Neural progenitor cell (in vitro differentiated cells): ENCODE measurements around the gene STXBP5.
A peak's percentile ranks its signal among the peaks of the same experiment; 100 is the strongest.

ENCODE experiments used
- EZH2 ChIP-seq: fragments of 200-600 bp; sonication (generic); IDR thresholded peaks from 2 replicates; pipeline ENCODE4 v1.6.1; 2017; ENCODE audit warnings: antibody characterized with exemption, mild to moderate bottlenecking, moderate library complexity
- EZH2phosphoT487 ChIP-seq: fragments of 200-600 bp; sonication (generic); IDR thresholded peaks from 2 replicates; pipeline ENCODE4 v1.6.1; 2017; ENCODE audit warnings: antibody characterized with exemption
- TF ChIP-seq, protein P1 (sequence below): fragments of 200-600 bp; sonication (generic); IDR thresholded peaks from 2 replicates; pipeline ENCODE4 v1.5.1; 2017; ENCODE audit warnings: antibody characterized with exemption, mild to moderate bottlenecking

DNA sequence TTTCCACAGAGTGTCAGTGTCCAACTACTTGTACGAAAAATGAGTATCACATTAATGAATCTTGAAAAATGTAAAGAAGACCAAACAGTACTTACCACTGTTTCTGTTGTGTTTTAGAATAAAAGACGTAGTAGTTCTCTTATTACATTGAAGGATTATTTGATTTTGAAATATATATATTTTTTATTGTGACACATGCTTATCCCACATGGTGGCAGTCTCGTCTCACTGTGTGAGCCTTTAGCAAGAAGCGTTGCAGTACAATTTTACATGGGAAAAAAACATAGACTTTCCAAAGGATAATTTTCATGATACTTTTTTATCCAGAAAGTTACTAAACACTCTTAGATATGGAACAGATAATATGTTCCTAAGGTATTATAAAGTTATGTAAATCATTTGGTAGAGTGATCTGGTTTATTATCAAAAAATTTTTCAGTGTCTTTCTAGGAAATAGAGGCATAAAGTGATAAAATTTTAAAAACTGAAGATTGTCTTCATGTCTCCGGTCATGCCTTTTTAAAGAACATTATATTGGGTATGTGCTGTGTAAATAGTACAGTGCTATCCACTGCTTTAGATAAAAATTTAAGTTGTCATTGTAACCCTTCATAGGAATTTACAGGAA, 186.8 kb downstream of the STXBP5 start:
- TF ChIP-seq, protein P1, sequence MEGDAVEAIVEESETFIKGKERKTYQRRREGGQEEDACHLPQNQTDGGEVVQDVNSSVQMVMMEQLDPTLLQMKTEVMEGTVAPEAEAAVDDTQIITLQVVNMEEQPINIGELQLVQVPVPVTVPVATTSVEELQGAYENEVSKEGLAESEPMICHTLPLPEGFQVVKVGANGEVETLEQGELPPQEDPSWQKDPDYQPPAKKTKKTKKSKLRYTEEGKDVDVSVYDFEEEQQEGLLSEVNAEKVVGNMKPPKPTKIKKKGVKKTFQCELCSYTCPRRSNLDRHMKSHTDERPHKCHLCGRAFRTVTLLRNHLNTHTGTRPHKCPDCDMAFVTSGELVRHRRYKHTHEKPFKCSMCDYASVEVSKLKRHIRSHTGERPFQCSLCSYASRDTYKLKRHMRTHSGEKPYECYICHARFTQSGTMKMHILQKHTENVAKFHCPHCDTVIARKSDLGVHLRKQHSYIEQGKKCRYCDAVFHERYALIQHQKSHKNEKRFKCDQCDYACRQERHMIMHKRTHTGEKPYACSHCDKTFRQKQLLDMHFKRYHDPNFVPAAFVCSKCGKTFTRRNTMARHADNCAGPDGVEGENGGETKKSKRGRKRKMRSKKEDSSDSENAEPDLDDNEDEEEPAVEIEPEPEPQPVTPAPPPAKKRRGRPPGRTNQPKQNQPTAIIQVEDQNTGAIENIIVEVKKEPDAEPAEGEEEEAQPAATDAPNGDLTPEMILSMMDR: peak; percentile 71
- TF ChIP-seq EZH2phosphoT487 (no peak), EZH2 (no peak)
